IMR-90 (cell line): ENCODE measurements around the gene MERTK.
A peak's percentile ranks its signal among the peaks of the same experiment; 100 is the strongest.

ENCODE experiments used
- CEBPB ChIP-seq: IDR thresholded peaks from 2 replicates; pipeline ENCODE4 v1.6.1; 2012; ENCODE audit warnings: low read depth, low read length, improper control_type of control experiment
- CTCF ChIP-seq: conservative IDR thresholded peaks from 2 replicates; pipeline ENCODE4 v1.5.1; 2012; ENCODE audit warnings: mild to moderate bottlenecking, low read depth, low read length, improper control_type of control experiment
- POLR2A ChIP-seq: IDR thresholded peaks from 2 replicates; pipeline ENCODE4 v1.6.1; 2012; ENCODE audit warnings: mild to moderate bottlenecking, low read depth, low read length
- SMC3 ChIP-seq: fragments of 150-350 bp; IDR thresholded peaks from 2 replicates; pipeline ENCODE4 v1.6.1; 2016; ENCODE audit warnings: low read depth, mild to moderate bottlenecking, antibody characterized with exemption, low read length, moderate library complexity
- USF2 ChIP-seq: fragments of 150-350 bp; IDR thresholded peaks from 2 replicates; pipeline ENCODE4 v1.6.1; 2017; ENCODE audit warnings: mild to moderate bottlenecking, antibody characterized with exemption, low read length, low read depth

GRCh38 chr2:111946294-111947114, 48.1 kb downstream of the MERTK start:
- no peak for TF ChIP-seq CTCF
- TF ChIP-seq SMC3, result no peak
- TF ChIP-seq POLR2A, result no peak
- TF ChIP-seq CEBPB, result peak; percentile 96
- TF ChIP-seq USF2, result no peak
